Measurements from ENCODE around the gene BCO1.

DNA sequence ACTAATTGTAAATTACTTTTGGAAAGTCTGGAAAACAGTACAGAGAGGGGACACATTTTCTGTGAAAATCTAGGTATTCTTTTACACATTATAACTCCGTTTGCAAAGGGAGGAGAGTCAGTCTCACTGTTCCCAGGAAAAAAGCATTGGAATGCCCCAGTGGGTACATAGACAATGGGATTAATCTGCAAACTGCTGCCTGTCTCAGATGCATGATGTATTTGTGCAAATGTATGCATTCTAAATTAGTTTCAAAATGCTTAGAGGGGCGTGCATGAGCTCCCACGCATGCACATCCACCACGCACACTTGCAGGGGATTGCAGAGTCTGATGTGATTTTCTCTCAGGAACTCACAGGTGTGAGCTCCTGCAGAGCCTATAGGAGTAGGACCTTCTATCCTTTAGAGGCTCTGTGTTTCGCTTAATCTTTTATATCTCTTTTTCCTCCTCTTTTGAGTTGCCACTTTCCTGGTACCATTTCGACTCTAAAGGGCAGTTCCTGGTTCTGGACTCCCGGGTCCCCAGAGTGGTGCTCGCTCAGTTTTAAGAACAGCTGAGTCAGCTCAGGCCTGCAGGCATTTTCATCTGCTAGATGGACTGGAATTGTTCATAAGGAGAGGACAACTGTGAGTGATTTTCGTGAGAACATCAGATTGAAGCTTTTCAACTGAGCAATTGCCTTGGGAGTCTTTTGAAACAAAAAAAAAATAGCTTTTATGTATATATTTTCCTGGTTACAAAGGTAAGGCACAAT is 1.1 kb downstream of the BCO1 start:
- TF ChIP-seq POLR2A (IDR thresholded peaks at IDR 0.05; ENCODE audit: extremely low read depth, insufficient read length) (no peak), CTCF (IDR thresholded peaks at IDR 0.05; ENCODE audit: low read depth, low read length) (no peak)
